Smooth muscle cell (in vitro differentiated cells): ENCODE data around the gene SEC22C. TPM values are rescaled to one million over a fixed set of nuclear protein-coding genes. Genes with fewer than 3 reads are reported as not detected.
A peak's percentile ranks its signal among the peaks of the same experiment; 100 is the strongest.
"Not testable (repeated sequence)": the region's sequence is repeated elsewhere in the genome, so short reads cannot be mapped to it uniquely, and the experiment has no call there.

Source experiments
- DNase-seq: peaks from one replicate; lab custom pipeline; 2025; ENCODE audit not compliant: unreplicated experiment; lab: John Stamatoyannopoulos, UW
- H2AFZ ChIP-seq: fragments of 200-600 bp; sonication (generic); 2 replicates; pipeline ENCODE4 v1.6.0; 2016; ENCODE audit warnings: antibody characterized with exemption, low read depth, mild to moderate bottlenecking
- H3F3A ChIP-seq: fragments of 200-600 bp; sonication (generic); 2 replicates; pipeline ENCODE4 v1.6.0; 2017; ENCODE audit warnings: antibody characterized with exemption, low read depth
- H3K27ac ChIP-seq: fragments of 200-600 bp; sonication (generic); 2 replicates; pipeline ENCODE4 v1.5.1; 2016; ENCODE audit warnings: low read depth, mild to moderate bottlenecking
- H3K27me3 ChIP-seq: fragments of 200-600 bp; sonication (generic); 2 replicates; pipeline ENCODE4 v1.6.1; 2016; ENCODE audit warnings: low read depth, mild to moderate bottlenecking
- H3K36me3 ChIP-seq: fragments of 200-600 bp; sonication (generic); 2 replicates; pipeline ENCODE4 v1.5.1; 2016; ENCODE audit warnings: low read depth
- H3K4me1 ChIP-seq: fragments of 200-600 bp; sonication (generic); 2 replicates; pipeline ENCODE4 v1.5.1; 2016; ENCODE audit warnings: low read depth
- H3K4me2 ChIP-seq: fragments of 200-600 bp; sonication (generic); 2 replicates; pipeline ENCODE4 v1.6.0; 2016; ENCODE audit warnings: mild to moderate bottlenecking
- H3K4me3 ChIP-seq: fragments of 200-600 bp; sonication (generic); 2 replicates; pipeline ENCODE4 v1.5.1; 2016; ENCODE audit warnings: mild to moderate bottlenecking
- H3K79me2 ChIP-seq: fragments of 200-600 bp; sonication (generic); 2 replicates; pipeline ENCODE4 v1.6.0; 2016; ENCODE audit warnings: low read depth, mild to moderate bottlenecking
- H3K9ac ChIP-seq: fragments of 200-600 bp; sonication (generic); 2 replicates; pipeline ENCODE4 v1.6.0; 2016; ENCODE audit warnings: low read depth
- H3K9me3 ChIP-seq: fragments of 200-600 bp; sonication (generic); replicated peaks from 2 replicates; pipeline ENCODE4 v1.5.1; 2016; ENCODE audit warnings: low read depth
- H4K20me1 ChIP-seq: fragments of 200-600 bp; sonication (generic); 2 replicates; pipeline ENCODE4 v1.6.0; 2016; ENCODE audit warnings: low read depth
- WGBS: methylation state at CpG from one replicate; pipeline ENCODE4 v1.1.7; 2016; ENCODE audit warnings: low lambda C conversion rate; 5-methylcytosine and 5-hydroxymethylcytosine counted together
- polyA plus RNA-seq: library from polyadenylated mRNA; unstranded; fragments of >200 nt; fragmentation: Nextera tagmentation; extraction: Ambion mirVana; gene quantifications from 2 replicates; pipeline ENCODE4 v1.2.1, GENCODE V29; 2016
- total RNA-seq: library from RNA; depleted of rRNA; stranded (reverse); fragments of >200 nt; gene quantifications from 2 replicates; pipeline ENCODE4 v1.2.3, GENCODE V29; 2014
- TF ChIP-seq, protein P1 (sequence below): fragments of 200-600 bp; sonication (generic); IDR thresholded peaks from 2 replicates; pipeline ENCODE4 v1.5.1; 2017; ENCODE audit warnings: borderline replicate concordance, mild to moderate bottlenecking, antibody characterized with exemption; ENCODE audit not compliant: insufficient read depth, poor library complexity, severe bottlenecking

Gene SEC22C
- total and polyA plus RNA-seq, 2 experiments from 2014 or later = 45.7 to 52.2 TPM

DNA sequence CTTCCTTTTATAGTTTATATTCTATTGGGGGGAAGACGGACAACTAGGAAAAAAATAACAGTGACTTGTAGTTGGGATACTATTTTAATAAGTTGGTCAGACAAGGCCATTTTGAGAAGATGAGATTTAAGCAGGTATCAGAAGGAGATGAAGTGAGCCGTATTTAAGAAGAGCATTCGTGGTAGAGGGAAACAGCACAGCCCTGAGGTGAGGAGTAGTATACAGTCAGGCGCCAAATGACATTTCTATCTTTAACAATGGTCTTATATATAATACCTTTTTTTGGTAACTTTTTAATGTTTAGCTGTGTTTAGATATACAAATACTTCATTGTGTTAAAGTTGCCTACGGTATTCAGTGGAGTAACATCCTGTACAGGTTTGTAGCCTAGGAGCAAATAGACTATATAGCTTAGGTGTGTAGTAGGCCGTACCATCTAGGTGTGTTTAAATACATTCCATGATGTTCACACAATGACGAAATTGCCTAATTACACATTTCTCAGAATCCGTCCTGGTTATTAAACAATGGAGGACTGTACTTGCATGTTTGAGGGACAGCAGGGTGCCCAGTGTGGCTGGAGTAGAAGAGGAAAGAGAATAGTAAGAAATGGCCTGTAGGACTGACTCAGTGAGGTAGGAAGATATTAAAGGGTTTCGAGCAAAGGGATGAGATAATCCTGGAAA, 20.3 kb upstream of the SEC22C start:
- Histone ChIP-seq H4K20me1 (peaks cover 57% of the 10 kb centered on the region), H3K27ac (peak overlapping the region; percentile 90), H3K9me3 (no peaks in the 10 kb centered on the region), H3K9ac (peak overlapping the region; percentile 86), H3K36me3 (no peaks in the 10 kb centered on the region), H3K4me1 (peaks cover 22% of the 10 kb centered on the region), H3K27me3 (no peaks in the 10 kb centered on the region), H3K4me2 (peak overlapping the region; percentile 88), H3K4me3 (peak overlapping the region; percentile 87), H3K79me2 (peaks cover 65% of the 10 kb centered on the region), H3F3A (peaks cover 6% of the 10 kb centered on the region), H2AFZ (no peak overlapping the region)
- no peak for DNase-seq
- TF ChIP-seq, protein P1, sequence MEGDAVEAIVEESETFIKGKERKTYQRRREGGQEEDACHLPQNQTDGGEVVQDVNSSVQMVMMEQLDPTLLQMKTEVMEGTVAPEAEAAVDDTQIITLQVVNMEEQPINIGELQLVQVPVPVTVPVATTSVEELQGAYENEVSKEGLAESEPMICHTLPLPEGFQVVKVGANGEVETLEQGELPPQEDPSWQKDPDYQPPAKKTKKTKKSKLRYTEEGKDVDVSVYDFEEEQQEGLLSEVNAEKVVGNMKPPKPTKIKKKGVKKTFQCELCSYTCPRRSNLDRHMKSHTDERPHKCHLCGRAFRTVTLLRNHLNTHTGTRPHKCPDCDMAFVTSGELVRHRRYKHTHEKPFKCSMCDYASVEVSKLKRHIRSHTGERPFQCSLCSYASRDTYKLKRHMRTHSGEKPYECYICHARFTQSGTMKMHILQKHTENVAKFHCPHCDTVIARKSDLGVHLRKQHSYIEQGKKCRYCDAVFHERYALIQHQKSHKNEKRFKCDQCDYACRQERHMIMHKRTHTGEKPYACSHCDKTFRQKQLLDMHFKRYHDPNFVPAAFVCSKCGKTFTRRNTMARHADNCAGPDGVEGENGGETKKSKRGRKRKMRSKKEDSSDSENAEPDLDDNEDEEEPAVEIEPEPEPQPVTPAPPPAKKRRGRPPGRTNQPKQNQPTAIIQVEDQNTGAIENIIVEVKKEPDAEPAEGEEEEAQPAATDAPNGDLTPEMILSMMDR = no peak
- 56% methylated on average over 9 of the region's 9 CpGs for WGBS

DNA sequence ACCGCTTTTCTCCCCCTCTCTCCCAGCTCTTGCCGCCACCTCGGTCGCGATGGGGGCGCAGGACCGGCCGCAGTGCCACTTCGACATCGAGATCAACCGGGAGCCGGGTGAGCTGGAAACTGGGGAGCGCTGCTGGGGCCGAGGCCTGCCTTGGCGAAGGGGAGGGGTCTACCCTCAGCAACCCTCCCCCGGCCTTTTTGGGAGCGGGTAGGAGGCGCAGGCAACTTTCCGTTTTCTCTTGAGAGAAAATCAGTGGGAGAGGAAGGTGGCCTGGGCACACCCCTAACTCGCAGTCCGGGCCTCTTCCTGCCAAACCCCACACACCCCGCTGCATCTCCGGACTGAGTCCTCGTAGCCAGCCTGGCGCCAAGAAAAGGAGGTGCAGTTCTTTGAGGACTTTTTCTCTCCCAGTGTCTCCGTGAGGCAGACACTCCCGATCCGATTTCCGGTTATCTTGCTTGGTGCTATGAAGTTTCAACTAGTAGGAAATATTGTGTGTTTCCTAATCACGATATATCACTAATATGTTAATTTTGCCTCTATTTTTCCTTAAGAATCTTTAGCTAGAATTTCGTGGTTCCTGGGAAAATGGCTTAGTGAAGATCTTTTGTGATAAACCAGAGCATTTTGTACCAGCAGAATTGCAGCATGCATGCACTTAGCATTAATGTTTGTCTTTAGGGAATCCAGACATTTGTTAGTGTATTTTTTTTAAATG, 19.4 kb upstream of the SEC22C start:
- H3F3A ChIP-seq = peaks cover 6% of the 10 kb centered on the region
- H3K27ac ChIP-seq = peak overlapping the region; percentile 90
- WGBS = 0% methylated on average over 27 of the region's 31 CpGs
- H3K27me3 ChIP-seq = no peaks in the 10 kb centered on the region
- peak overlapping the region; percentile 86 for H3K9ac ChIP-seq
- no peaks in the 10 kb centered on the region for H3K36me3 ChIP-seq
- peak overlapping the region; percentile 77 for H2AFZ ChIP-seq
- peaks cover 22% of the 10 kb centered on the region for H3K4me1 ChIP-seq
- H3K4me2 ChIP-seq = peak overlapping the region; percentile 88
- H3K9me3 ChIP-seq = no peaks in the 10 kb centered on the region
- peaks cover 56% of the 10 kb centered on the region for H3K79me2 ChIP-seq
- peaks cover 48% of the 10 kb centered on the region for H4K20me1 ChIP-seq
- DNase-seq = no peak
- H3K4me3 ChIP-seq = peak overlapping the region; percentile 87
- TF ChIP-seq, protein P1 = no peak

DNA sequence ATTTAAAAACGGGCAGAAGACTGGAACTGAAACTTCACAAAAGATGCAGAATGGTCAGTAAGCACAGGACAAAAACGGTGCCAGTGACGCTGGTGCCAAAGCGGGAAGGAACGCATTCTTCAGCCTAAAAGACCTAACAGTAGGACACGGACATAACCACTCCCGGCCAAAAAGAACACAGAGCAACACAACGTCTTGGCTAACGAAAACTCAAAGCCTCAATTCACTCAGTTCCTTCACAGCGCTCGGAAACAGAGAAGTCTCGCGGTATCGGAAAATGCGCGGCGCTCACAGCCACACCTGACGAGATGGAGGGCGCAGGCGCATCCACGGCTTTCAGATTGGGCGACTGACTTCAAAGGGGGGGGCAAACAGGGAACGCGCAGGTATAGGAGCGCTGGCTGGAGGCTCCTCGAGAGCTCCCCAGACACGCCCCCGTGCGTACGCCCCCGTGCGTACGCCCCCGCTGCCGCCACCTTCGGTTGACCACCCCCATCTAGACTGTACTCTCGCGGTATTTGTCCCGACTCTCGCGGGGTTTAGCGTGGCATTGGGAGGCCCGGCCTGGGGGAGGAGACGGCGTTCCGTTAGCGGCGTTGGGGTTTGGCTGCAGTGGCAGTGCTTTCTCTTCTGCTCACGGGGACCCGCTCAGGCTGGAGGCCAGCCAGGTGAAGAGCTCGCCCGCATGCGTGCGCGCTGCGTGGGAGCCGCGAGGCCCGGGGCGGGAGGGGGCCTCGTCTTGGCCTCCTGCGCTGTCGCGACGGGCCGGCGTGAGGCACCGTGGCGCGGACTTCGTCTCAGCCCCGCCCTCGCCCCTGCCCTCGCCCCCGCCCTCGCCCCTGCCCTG, 18.6 kb upstream of the SEC22C start, which contains the start of gene NKTR:
NKTR (plus strand) TSS at position 576 of the 847 bp plus-strand sequence. CDS start 321 bp downstream, outside the sequence.
- H3K4me1 ChIP-seq = peaks cover 20% of the 10 kb centered on the region
- H3K4me2 ChIP-seq = peak within 1 kb of the TSS; percentile 88
- DNase-seq = peak; percentile 92
- H3K27me3 ChIP-seq = no peaks in the 10 kb centered on the region
- H3K79me2 ChIP-seq = peaks cover 48% of the 10 kb centered on the region
- H3K9me3 ChIP-seq = no peaks in the 10 kb centered on the region
- peak within 1 kb of the TSS; percentile 86 for H3K9ac ChIP-seq
- peaks cover 5% of the 10 kb centered on the region for H3K36me3 ChIP-seq
- H3K27ac ChIP-seq = peak within 1 kb of the TSS; percentile 90
- H2AFZ ChIP-seq = peak within 1 kb of the TSS; percentile 96
- H3F3A ChIP-seq = peaks cover 12% of the 10 kb centered on the region
- H4K20me1 ChIP-seq = peaks cover 40% of the 10 kb centered on the region
- WGBS = under 1% methylated on average over 63 of the region's 76 CpGs
- H3K4me3 ChIP-seq = peak within 1 kb of the TSS; percentile 87
- TF ChIP-seq, protein P1 = no peak

DNA sequence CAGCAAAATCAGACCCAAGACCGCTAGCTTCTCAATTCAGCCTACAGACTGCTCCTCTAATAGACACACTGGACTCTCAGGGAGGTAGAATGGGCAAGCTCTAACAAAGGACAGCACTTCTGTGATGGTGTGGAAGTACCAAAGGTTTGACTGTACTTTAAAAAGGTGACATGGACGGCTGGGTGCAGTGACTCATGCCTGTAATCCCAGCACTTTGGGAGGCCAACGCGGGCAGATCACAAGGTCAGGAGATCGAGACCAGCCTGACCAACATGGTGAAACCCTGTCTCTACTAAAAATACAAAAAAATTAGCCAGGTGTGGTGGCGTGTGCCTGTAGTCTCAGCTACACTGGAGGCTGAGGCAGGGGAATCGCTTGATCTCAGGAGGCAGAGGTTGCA, 15.3 kb upstream of the SEC22C start:
- H2AFZ ChIP-seq, H4K20me1 ChIP-seq, H3K27ac ChIP-seq, H3K9ac ChIP-seq, H3K4me3 ChIP-seq, DNase-seq, H3K27me3 ChIP-seq, H3K4me2 ChIP-seq, H3K36me3 ChIP-seq, H3K9me3 ChIP-seq, H3K4me1 ChIP-seq: not testable (repeated sequence)
- WGBS = 88% methylated on average over 7 of the region's 7 CpGs
- Histone ChIP-seq H3F3A (peaks cover 13% of the 10 kb centered on the region), H3K79me2 (peaks cover 32% of the 10 kb centered on the region)
